Measurements from ENCODE around the gene BFSP2.
"Not testable (repeated sequence)": the region's sequence is repeated elsewhere in the genome, so short reads cannot be mapped to it uniquely, and the experiment has no call there.

Gene BFSP2

GRCh38 chr3:133506215-133506901 lies 106.5 kb downstream of the BFSP2 start:
- no peak overlapping the region for H3K4me3 ChIP-seq (ENCODE audit: low read depth, low read length)
- TF ChIP-seq CTCF (IDR thresholded peaks at IDR 0.05; ENCODE audit: borderline replicate concordance, insufficient read depth, low read depth, low read length), result no peak

GRCh38 chr3:133509488-133509887 lies 109.6 kb downstream of the BFSP2 start:
- no peak for TF ChIP-seq CTCF (IDR thresholded peaks at IDR 0.05; ENCODE audit: borderline replicate concordance, insufficient read depth, low read depth, low read length)
- H3K4me3 ChIP-seq (ENCODE audit: low read depth, low read length), result no peak overlapping the region

- no peak for TF ChIP-seq CTCF (IDR thresholded peaks at IDR 0.05; ENCODE audit: borderline replicate concordance, insufficient read depth, low read depth, low read length)
- no peak overlapping the region for H3K4me3 ChIP-seq (ENCODE audit: low read depth, low read length)
These were observed 112.7 kb downstream of the BFSP2 start for GRCh38 chr3:133512416-133513089.

GRCh38 chr3:133514418-133514817 lies 114.6 kb downstream of the BFSP2 start:
- no peak overlapping the region for H3K4me3 ChIP-seq (ENCODE audit: low read depth, low read length)
- TF ChIP-seq CTCF (IDR thresholded peaks at IDR 0.05; ENCODE audit: borderline replicate concordance, insufficient read depth, low read depth, low read length), result no peak

GRCh38 chr3:133515127-133515526 lies 115.3 kb downstream of the BFSP2 start:
- TF ChIP-seq CTCF (IDR thresholded peaks at IDR 0.05; ENCODE audit: borderline replicate concordance, insufficient read depth, low read depth, low read length), result no peak

GRCh38 chr3:133520286-133520685 lies 120.4 kb downstream of the BFSP2 start:
- no peak overlapping the region for H3K4me3 ChIP-seq (ENCODE audit: low read depth, low read length)
- TF ChIP-seq CTCF (IDR thresholded peaks at IDR 0.05; ENCODE audit: borderline replicate concordance, insufficient read depth, low read depth, low read length), result no peak

More at GRCh38 chr3:133515127-133515526, 115.3 kb downstream of the BFSP2 start:
- H3K4me3 ChIP-seq (ENCODE audit: low read depth, low read length), result no peak overlapping the region

GRCh38 chr3:133520938-133521337 lies 121.1 kb downstream of the BFSP2 start:
- not testable (repeated sequence) for H3K4me3 ChIP-seq (ENCODE audit: low read depth, low read length)

Measured in GM12875 (cell line).